AG09309 (cell line): ENCODE results near the gene IL17RC.
A peak's percentile ranks its signal among the peaks of the same experiment; 100 is the strongest.

Source experiments
- DNase-seq: peaks from one replicate; pipeline ENCODE4 v3.0.0-alpha.2; 2010; ENCODE audit warnings: low read depth
- H3K4me3 ChIP-seq: 2 replicates; pipeline ENCODE4 v1.5.1; 2011; ENCODE audit warnings: mild to moderate bottlenecking, low read depth, low read length, moderate library complexity; ENCODE audit not compliant: control insufficient read depth
- TF ChIP-seq, protein P1 (sequence below): IDR thresholded peaks from 2 replicates; pipeline ENCODE4 v1.5.1; 2011; ENCODE audit warnings: mild to moderate bottlenecking, low read depth, low read length, inconsistent platforms; ENCODE audit not compliant: insufficient read depth, control insufficient read depth; ENCODE audit errors: missing control alignments

Gene IL17RC

DNA sequence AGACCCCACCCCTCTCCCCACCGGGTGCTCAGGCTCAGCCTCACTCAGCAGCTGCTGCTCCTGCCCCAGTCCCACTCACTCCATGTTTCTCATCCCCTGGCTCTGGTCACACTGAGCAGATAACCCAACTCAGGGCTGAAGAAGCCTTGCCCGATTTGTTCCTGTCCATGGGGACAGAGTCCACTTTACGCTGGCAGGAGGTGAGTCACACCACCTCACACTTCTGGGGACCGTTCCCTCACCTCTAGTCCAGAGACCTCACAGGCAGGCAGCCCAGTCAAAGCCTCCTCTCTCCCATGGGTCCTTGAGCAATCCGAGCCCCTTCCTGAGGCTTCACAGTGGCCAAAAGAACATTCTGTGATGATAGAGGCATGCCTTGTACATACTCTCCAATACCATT is 38.2 kb upstream of the IL17RC start:
- no peak overlapping the region for H3K4me3 ChIP-seq
- no peak for DNase-seq
- TF ChIP-seq, protein P1, sequence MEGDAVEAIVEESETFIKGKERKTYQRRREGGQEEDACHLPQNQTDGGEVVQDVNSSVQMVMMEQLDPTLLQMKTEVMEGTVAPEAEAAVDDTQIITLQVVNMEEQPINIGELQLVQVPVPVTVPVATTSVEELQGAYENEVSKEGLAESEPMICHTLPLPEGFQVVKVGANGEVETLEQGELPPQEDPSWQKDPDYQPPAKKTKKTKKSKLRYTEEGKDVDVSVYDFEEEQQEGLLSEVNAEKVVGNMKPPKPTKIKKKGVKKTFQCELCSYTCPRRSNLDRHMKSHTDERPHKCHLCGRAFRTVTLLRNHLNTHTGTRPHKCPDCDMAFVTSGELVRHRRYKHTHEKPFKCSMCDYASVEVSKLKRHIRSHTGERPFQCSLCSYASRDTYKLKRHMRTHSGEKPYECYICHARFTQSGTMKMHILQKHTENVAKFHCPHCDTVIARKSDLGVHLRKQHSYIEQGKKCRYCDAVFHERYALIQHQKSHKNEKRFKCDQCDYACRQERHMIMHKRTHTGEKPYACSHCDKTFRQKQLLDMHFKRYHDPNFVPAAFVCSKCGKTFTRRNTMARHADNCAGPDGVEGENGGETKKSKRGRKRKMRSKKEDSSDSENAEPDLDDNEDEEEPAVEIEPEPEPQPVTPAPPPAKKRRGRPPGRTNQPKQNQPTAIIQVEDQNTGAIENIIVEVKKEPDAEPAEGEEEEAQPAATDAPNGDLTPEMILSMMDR: no peak

DNA sequence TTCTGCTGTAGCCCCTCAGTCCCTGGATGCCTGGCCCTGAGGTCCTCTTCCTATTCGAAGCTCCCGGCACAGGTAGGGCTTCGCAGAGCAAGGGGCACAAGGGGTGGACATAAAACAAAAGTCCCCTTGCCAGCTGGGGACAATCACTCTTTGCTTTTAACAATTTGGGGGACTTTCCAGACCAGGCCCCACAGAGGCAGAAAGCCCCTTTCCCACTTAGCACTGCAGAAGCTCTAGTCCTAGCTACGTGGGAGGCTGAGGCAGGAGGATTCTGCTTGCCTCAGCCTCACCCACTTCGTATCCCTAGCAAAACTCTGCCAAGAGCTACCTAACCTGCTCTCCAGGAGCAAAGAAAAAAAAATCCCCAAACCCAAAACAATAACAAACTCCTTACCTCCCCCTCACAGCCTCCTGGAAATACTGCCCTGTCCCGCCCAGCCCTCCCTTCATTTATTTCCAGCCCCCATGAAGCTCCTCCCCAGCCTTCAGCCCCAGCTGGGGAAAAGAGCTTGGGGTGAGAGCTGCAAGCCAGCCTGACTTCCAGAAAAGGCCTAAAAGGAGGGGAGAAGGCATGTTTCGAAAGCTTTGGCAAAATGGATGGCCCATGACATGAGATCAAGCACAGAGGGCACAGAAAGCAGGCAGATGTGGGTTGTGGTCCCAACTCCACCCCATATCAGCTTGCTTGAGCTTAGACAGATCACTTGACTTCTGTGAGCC is 36.9 kb upstream of the IL17RC start, which contains the start of gene CIDEC:
Gene CIDEC, minus strand, starts transcription at position 424 of the 720 bp plus-strand sequence. CDS start 1,767 bp downstream, outside the sequence.
- no peak for DNase-seq
- no peak within 1 kb of the TSS for H3K4me3 ChIP-seq
- TF ChIP-seq, protein P1: no peak

DNA sequence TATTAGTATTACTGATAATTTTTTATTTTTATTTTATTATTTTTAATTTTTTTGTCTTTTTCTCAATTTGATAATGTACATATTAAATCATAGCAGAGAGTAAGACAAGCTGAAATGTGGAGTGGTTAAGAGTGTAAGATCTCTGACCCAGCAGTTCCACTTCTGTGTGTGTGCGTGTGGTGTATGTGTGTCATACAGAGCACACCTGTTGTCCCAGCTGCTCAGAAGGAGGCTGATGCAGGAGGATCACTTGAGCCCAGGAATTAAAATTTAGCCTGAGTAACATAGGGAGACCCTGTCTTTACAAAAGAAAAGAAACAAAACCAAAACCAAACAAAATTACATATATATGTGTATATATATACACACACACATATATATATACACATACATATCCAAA is 35.5 kb upstream of the IL17RC start:
- H3K4me3 ChIP-seq: no peak overlapping the region
- no peak for DNase-seq
- TF ChIP-seq, protein P1: no peak

DNA sequence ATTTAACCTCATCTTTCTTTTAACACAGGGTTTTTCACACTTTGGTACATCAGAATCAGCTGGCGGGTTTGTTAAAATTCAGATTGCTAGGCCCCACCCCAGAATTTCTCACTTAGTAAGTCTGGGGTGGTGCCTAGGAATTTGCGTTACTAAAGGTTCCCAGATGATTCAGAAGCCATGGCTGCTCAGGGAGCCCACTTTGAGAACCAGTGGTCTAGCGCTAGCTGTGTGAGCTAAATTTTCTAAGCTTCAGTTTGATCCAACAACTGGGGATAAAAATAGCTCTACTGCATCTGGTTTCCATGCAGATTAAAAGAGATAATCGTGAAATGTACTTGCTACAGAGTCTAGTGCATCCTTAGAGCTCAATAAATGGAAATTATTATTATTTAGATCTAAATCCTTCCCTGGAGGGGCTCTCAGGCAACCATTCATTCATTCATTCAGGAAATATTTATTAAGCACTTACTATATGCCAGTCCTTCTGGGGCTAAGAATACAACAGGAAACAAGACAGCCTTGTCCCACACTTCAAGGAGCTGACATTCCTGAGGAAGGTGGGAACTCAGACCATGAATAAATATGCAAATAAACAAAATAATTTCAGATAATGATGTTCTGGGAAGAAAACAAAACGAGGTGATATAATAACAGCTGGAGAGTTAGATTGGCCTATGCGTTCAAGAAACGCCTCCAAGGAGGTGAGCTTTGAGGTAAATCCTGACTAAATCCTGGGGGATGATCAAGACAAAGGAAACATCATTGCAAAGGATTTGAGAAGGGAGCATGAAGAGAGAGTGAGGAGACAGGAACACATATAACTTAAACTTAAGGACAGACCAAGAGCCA is 33.0 kb upstream of the IL17RC start:
- TF ChIP-seq, protein P1: no peak
- peak; percentile 37 for DNase-seq
- no peak overlapping the region for H3K4me3 ChIP-seq

DNA sequence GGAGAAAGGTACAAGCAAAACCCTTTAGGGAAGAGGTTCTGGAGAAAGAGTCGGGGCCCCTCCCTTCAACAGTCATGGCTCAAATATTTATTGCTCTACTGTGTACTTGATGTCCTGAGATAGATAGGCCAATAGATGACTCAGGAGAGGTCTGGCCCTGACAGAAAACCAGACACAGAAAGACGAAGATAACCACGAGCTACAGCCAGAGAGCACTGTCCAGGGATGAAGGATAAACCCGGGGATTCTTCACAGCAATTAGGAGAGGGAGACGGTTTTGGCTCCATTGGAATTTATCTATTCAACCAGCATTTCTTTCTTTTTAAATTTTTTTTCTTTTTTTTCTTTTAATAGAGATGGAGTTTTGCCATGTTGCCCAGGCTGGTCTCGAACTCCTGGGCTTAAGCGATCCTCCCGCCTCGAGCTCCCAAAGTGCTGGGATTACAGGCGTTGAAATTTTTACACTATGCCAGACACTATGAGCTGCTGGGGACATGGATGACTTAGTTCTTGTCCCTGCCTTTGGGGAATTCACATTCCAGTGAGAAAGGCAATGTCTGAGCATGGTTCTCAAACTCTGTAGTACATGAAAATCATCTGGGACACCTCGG is 32.2 kb upstream of the IL17RC start:
- TF ChIP-seq, protein P1: no peak
- DNase-seq: peak; percentile 61
- no peak overlapping the region for H3K4me3 ChIP-seq

DNA sequence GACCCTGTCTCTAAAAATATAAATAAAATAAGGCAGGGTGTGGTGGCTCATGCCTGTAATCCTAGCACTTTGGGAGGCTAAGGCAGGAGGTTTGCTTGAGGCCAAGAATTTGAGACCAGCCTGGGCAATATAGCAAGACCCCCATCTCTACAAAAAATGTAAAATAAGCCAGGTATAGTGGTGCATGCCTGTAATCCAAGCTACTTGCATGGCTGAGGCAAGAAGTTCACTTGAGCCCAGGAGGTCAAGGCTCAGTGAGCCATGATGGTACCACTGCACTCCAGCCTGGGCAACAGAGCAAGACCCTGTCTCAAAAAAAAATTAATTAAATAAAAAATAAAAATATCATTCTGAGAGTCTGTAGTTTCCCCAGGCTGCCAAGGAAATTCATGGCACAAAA is 30.6 kb upstream of the IL17RC start:
- TF ChIP-seq, protein P1: no peak
- DNase-seq: no peak
- H3K4me3 ChIP-seq: no peak overlapping the region
